KOPT-K1 (cell line): ENCODE measurements around the gene PPFIA2.
"Not testable (repeated sequence)": the region's sequence is repeated elsewhere in the genome, so short reads cannot be mapped to it uniquely, and the experiment has no call there.

Source experiments
- H3K27ac ChIP-seq: fragments of 200-600 bp; sonication (generic); 2 replicates; pipeline ENCODE4 v1.5.1; 2016; ENCODE audit warnings: antibody characterized with exemption, mild to moderate bottlenecking, low read depth, low read length; ENCODE audit not compliant: poor library complexity, severe bottlenecking
- H3K36me3 ChIP-seq: fragments of 200-600 bp; sonication (generic); 2 replicates; pipeline ENCODE4 v1.5.1; 2017; ENCODE audit warnings: antibody characterized with exemption, mild to moderate bottlenecking, low read length, moderate library complexity; ENCODE audit not compliant: insufficient read depth
- H3K9me3 ChIP-seq: fragments of 200-600 bp; sonication (generic); 2 replicates; pipeline ENCODE4 v1.5.1; 2017; ENCODE audit warnings: antibody characterized with exemption, low read length, mild to moderate bottlenecking; ENCODE audit not compliant: insufficient read depth, poor library complexity, severe bottlenecking

Gene PPFIA2

DNA sequence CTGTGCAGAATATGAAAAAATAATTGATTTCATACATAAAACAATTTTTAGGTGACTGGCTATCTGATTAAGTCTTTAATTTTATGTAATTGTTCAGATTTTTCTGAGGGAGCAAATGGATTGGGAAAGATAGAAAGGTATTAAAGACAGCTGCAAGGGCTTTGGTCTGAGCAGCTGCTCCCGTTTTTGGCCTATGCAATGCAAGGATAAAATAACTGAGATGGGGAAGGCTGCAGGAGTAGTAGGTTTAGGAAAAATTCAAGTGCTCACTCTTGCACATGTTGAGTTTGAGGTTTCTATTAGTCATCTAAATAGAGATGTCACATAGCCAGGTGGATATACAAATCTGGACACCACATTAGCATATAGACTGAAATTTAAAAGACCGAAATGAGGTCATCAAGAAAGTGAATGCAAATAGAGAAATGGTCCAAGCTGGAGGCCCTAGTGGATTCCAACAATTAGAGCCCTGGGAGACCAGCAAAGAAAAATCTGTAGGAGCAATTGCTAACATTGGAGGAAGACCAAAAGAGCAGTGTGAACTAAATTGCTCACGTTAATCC lies 144.0 kb downstream of the PPFIA2 start:
- Histone ChIP-seq H3K36me3 (no peaks in the 10 kb centered on the region), H3K9me3 (no peaks in the 10 kb centered on the region)

DNA sequence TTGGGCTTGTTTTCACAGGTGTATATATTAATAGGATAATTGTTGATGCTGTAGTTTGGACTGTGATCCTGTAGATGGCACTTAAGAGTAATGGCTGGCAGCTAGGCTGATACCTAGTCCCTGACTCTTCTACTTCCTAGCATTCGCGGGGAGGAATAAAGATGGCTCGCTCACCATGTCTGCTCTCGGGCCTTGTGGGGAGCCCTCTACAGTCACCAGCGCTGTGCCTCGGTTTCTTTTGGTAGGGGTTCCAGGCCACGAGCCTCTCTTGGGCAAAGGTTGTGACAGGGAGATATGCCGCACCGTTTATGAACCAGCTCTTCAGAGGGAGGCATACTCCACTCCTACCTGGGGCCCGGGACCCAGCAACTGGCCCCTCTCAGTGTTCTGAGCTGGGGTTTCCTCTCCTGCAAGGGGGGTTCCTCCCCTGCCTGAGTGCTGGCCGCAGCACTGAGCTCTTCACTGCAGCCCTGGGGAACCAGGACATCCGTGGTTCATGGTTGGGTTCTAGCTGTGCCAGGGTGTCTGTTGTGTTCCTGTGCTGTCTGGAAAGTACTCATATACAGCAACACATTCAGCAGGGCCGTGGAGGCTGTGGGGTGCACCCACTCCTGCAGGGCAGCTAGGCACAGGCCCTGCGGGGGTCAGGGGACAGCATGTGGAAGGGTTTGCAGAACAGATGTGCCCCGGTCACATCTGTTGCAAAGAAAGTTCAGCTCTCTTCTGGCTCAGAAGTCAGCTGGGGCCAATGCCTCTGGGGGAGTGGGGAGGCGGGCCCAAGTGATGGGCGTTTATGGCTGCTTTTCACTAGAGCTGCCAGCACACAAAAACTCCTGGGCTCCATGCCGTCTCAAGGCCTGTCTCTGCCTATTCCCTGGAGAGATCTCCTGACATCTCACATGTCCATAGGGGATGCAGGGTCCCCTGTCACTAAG lies 147.9 kb downstream of the PPFIA2 start:
- no peaks in the 10 kb centered on the region for H3K36me3 ChIP-seq
- H3K27ac ChIP-seq: no peak overlapping the region
- H3K9me3 ChIP-seq: no peaks in the 10 kb centered on the region

More for the DNA sequence above, 144.0 kb downstream of the PPFIA2 start:
- no peak overlapping the region for H3K27ac ChIP-seq

DNA sequence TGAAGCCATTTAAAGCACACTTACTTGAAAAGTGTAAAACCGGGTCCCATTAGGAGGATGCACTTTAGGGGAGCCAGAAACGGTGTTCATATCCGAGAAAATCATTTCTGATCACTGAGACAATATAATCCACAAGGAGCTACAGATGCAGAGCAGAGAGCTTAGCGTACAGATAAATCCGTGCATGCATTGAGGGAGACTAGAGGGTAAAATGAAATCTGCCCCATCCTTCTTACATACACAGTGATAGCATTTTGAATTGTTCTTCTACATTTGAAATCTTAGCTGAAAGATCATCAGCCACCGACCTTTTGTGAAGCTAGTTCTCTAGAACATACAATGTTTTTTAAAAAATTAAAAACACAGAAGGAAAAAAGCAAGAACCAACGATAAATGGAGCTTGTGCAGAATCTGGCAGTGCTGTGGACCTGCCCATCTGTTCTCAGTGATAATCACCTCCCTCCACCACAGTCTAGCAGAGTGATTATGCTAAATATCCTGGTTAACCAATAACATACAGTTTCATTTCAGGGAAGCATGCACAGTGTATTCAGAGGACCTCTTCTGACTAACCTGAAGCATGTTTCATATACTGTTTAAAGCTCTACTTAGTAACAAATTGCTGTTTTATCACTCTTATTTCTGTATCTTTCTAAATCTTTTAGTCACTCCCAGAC lies 161.1 kb downstream of the PPFIA2 start:
- no peaks in the 10 kb centered on the region for H3K36me3 ChIP-seq
- no peaks in the 10 kb centered on the region for H3K9me3 ChIP-seq
- no peak overlapping the region for H3K27ac ChIP-seq

DNA sequence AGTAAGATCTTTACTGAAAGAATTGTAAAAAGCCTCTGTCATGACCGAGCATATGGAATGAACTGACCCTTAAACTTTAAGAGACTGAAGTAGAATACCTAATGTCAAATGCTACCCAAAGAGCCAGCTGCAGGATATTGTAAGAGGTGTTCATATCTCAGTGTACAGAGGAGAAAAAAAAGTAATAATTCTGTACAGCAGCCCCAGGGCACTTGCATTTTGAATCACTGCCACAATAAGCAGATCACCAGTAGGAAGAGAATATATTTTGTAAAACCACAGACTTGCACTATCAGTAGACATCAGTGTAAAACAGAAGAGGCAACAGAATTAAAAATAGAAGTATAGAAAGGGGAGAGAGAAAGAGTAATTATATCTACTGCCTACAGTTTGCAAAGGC lies 162.6 kb downstream of the PPFIA2 start:
- no peaks in the 10 kb centered on the region for H3K36me3 ChIP-seq
- H3K27ac ChIP-seq: no peak overlapping the region
- H3K9me3 ChIP-seq: no peaks in the 10 kb centered on the region

DNA sequence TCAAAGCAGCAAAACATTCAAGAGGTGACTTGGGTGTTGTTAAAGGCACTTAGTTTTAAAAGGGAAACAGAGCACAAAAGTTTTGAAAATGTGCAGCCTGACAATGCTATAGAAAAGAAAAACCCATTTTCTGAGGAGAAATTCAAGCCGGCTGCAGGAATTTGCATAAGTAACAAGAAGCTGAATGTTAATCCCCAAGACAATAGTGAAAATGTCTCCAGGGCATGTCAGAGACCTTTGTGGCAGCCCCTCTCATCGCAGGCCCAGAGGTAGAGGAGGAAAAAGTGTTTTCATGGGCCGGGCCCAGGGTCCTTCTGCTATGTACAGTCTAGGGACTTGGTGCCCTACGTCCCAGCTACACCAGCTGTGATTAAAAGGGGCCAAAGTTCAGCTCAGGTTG lies 167.9 kb downstream of the PPFIA2 start:
- H3K36me3 ChIP-seq: no peaks in the 10 kb centered on the region
- H3K9me3 ChIP-seq: peaks cover 8% of the 10 kb centered on the region
- no peak overlapping the region for H3K27ac ChIP-seq

DNA sequence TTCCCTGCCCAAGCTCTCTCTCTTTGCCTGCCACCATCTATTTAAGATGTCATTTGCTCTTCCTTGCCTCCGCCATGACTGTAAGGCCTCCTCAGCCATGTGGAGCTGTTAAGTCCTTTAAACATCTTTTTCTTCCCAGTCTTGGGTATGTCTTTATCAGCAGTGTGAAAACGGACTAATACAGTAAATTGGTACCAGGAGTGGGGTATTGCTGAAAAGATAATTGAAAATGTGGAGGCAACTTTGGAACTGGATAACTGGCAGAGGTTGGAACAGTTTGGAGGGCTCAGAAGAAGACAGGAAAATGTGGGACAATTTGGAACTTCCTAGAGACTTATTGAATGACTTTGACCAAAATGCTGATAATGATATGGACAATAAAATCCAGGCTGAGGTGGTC lies 168.4 kb downstream of the PPFIA2 start:
- H3K27ac ChIP-seq, H3K36me3 ChIP-seq: not testable (repeated sequence)

DNA sequence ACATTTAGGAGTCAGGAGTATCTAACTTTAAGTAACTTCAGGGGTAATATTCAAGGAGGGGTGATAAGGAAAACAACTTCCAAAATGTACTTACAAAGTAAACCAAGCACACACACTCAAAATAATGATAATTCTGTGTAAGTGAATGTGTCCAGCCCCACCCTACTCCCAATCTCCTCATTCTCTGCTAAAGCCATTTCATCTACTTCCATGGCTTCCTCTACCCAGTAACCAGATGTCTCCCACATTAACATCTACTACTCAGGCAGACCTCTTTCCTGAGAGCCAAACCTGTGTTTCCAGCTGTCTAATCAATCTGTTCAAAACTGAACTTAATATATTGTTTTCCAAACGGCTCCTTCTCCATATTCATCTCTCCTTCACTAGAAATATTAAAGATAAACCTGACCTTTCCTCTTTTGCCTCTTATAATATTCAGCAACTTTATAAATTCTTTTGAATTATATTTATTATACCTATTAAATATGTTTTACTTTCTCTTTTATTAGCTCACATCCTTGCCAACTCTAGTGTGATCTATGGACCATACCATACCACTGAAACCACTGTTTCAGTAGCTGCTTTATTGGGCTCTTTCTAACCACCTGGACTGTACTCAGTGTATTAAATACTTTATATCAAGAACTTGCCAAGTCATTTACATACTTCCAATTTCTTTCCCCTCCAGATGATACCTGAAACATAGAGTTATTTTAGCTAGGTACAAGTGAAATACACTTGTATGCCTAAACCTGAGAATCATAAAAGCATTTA lies 170.7 kb downstream of the PPFIA2 start:
- Histone ChIP-seq H3K27ac (no peak overlapping the region), H3K9me3 (peaks cover 8% of the 10 kb centered on the region), H3K36me3 (no peaks in the 10 kb centered on the region)

More for the DNA sequence above, 168.4 kb downstream of the PPFIA2 start:
- H3K9me3 ChIP-seq: not testable (repeated sequence)

DNA sequence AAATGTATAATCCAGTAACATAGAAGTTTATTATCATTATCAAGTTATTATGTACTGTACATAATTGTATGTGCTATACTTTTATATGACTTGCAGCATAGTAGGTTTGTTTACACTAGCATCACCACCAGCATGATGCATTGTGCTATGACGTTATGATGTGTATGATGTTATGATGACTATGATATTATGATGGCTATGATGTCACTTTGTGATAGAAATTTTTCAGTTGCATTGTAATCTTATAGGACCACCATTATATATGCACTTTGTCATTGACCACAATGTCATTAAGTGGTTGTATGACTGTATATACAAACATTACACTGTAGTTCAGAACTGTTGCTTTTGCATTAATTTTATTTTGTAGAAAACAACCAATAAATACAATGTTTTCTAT lies 173.4 kb downstream of the PPFIA2 start:
- no peak overlapping the region for H3K27ac ChIP-seq
- peaks cover 4% of the 10 kb centered on the region for H3K9me3 ChIP-seq
- no peaks in the 10 kb centered on the region for H3K36me3 ChIP-seq

DNA sequence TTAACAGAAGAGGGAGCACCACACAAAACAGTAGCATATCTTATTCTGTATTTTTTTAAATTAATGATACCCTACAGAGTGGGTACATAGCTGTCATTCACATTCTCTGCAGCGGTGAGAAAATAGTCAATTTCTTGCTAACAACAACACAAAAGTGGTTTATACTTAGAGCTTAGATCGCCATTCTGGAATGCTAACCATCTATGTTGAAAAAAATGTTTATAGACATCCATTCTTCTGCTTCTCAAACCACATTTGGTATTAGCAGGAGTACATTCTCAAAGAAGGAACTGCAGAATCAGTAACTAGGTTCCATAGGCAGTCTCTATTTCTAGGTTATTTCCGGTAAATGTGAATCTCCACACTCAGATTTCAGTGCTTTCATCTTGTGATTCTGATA lies 185.9 kb downstream of the PPFIA2 start:
- no peaks in the 10 kb centered on the region for H3K36me3 ChIP-seq
- no peak overlapping the region for H3K27ac ChIP-seq
- H3K9me3 ChIP-seq: no peaks in the 10 kb centered on the region

DNA sequence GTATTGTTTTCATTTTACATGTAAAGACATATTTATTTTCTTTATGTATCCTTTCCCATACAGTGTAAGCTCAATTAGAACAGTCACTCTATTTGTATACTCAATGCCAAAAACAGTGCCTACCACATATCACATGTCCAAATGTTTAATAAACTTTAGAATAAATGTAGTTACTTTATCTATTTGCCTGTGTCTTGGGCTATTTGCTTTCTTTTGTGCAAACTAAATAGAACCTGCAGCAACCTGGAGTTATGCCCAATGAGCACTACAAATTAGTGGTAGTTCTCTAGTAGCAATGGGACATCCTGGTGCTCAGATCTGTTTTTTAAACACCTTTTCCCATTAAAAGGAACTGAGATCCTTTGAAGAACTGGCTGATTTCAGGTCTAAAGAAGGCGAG lies 186.7 kb downstream of the PPFIA2 start:
- Histone ChIP-seq H3K27ac (no peak overlapping the region), H3K9me3 (no peaks in the 10 kb centered on the region), H3K36me3 (no peaks in the 10 kb centered on the region)

DNA sequence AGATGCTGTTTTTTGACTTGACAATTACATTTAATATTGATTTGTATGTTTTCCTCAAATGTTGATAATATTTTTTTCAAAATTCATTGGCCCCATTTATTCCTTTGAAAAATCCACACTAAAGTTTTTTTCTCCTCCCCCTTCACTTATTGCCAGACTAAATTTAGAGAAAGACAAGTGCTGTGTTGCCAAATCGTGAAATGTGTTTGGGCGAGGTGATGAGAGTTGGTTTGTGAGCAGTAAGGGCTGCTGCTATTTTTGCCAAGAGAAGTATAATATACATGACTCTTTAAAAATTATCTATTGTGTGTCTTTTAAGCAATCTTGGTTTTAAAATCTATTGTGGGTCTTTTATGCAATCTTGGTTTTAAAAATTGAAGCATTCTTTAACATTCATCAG lies 188.9 kb downstream of the PPFIA2 start:
- Histone ChIP-seq H3K36me3 (no peaks in the 10 kb centered on the region), H3K9me3 (no peaks in the 10 kb centered on the region), H3K27ac (no peak overlapping the region)

DNA sequence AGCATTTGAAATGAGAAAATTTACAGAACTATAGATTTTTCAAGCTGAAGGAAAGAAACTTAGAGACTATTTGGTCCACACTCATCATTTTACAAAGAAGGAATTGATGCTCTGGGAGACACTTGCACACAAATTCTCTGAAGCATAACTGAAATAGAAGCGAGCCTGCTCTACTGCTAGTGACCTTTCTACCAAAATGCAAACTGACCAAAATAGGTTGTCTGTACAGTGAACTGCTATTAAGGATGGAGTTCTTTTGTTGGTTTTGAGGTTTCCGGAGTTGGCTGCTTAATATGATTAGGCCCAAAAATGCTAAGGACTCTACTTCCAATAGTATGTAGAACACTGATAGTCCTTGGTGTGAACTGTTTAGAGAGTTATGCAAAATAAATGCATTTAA lies 194.9 kb downstream of the PPFIA2 start:
- Histone ChIP-seq H3K27ac (no peak overlapping the region), H3K9me3 (no peaks in the 10 kb centered on the region), H3K36me3 (no peaks in the 10 kb centered on the region)

DNA sequence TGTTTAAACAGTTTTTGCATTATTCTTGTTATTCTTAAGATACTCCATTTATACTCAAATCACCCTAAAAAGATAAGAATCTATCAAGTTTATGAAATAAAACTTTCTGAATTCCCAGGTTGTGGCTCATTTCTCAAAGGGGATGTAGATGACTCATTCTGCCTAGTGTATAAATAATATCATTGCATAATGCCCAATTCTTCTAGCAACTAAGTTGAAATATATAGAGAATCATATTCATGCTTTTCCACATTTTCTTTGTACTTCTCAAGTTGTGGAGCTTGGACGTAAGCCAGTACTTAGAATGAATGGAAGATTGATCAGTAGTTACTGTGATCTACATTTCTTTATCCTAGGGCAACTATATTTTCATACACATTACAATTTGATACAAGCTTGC lies 201.1 kb downstream of the PPFIA2 start:
- Histone ChIP-seq H3K9me3 (no peaks in the 10 kb centered on the region), H3K36me3 (no peaks in the 10 kb centered on the region), H3K27ac (no peak overlapping the region)

DNA sequence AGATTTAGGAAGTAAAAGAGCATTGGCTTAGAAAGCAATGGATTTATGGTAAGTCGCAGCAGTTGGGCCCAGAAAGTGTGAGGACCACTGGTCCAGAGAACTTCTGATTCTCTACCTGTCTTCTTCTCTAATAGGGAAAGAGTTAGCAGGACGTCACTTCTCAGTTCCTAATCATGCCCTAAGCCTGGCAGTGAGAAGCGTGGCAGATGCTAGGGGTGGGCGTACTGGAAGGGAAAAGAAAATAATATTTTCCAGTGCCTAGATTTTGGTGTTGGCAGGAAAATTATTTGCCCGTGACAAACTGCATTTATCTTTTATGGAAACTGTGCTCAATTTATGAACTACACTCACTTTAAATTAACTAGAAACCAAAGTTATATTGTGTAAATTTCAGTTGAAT lies 212.3 kb downstream of the PPFIA2 start:
- H3K27ac ChIP-seq: no peak overlapping the region
- no peaks in the 10 kb centered on the region for H3K9me3 ChIP-seq
- H3K36me3 ChIP-seq: no peaks in the 10 kb centered on the region

DNA sequence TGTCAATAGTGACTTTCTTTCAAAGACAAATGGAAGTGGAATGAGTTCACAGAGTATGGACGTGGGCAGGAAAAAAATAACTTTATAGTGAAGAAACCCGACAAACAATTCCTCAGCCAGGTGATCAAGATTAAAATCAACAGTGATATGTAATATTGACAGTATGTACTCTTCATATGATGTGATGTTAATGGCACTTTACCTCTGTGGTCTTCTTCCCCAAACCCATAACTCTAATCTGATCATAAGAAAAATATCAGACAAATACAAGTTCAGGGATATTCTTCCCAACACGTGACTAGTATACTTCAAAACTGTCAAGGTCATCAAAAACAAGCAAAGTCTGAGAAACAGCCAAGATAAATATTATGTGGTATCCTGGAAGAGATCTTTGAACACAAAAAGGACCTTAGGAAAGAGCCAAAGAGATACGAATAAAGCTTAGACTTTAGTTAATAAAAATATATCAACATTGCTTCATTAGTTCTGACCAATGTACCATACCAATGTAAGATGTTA lies 215.5 kb downstream of the PPFIA2 start:
- Histone ChIP-seq H3K27ac (no peak overlapping the region), H3K36me3 (no peaks in the 10 kb centered on the region), H3K9me3 (no peaks in the 10 kb centered on the region)
